ENCODE results near the gene RHD.
"Not testable (repeated sequence)": the region's sequence is repeated elsewhere in the genome, so short reads cannot be mapped to it uniquely, and the experiment has no call there.

The RHD gene

GRCh38 chr1:25259813-25260212 lies 12.5 kb upstream of the RHD start:
- not testable (repeated sequence) for DNase-seq

- not testable (repeated sequence) for DNase-seq
Measured at GRCh38 chr1:25260336-25260735, 12.0 kb upstream of the RHD start.

- peak; percentile 38 for DNase-seq
Measured at GRCh38 chr1:25266554-25267287, 5.6 kb upstream of the RHD start.

DNA sequence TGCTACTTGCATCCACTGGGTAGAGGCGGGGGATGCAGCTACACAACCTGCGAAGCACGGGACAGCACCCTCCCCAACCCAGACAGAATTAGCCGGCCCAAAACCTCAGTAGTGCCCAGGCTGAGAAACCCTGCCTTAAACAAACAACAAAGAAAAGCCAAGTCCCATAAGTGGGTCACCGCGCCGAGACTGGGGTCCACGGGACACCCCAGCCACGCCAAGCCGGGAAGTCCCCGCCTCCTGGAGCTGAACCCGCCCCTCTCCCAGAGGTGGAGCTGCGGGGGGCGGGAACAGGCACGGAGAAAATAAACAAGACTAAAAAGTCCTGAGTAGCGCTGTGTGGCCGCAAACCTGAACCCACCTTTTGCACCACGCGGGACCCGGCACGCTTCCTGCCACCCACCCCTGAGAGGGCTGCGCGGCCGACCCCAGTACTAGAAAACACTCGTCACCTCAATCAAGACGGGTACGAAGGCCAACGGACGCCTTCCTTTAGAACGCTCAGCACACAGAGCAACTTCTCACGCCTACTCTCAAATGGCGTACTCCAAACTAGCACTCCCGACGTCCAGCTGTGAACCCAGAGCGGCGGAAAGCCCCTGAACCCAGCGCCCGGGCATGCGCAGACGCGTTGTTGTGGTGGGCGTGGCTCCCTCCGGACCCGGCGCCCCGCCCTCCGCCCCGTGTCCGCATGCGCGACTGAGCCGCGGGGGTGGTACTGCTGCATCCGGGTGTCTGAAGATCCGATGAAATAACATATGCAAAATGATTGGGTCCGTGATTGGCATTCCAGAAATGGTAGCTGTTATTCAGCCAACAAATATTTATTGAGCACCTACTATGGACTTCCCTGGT lies 4.8 kb upstream of the RHD start:
- DNase-seq, result peak; percentile 91

DNA sequence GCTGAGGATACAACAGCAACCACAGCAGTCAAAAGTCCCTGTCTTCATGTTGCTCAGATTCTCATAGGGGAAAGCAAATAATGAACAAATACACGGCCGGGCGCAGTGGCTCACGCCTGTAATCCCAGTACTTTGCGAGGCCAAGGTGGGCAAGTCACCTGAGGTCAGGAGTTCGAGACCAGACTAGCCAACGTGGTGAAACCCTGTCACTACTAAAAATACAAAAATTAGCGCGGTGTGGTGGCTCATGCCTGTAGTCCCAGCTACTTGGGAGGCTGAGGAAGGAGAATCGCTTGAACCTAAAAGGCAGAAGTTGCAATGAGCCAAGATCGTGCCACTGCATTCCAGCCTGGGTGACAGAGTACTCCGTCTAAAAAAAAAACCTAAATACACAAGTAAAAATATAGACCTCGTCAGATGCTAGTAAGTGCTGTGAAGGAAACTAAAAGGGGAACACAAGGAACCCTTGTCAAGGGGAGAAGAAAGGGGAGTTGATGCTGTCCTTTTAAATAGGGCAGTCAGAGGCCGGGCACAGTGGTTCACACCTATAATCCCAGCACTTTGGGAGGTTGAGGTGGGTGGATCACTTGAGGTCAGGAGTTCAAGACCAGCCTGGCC lies 4.1 kb upstream of the RHD start:
- DNase-seq, result not testable (repeated sequence)

DNA sequence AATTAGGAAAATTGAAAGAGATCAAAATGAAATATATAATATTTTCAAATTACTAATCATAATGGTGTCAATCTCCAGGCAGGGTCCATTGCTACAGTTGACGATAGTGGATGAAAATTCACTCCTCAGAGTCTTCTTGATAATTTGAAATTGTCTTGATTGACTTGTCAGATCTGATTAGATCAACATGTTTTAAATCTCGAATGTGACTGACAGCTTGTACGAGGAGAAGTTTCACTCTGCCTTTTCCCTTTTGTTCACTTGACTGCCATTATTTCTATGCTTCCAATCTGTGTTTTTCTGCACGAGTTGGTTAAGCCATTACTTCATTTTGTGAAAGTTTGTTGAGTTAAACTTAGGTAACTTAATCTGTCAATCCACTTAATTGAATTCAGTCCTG lies 3.3 kb downstream of the RHD start:
- DNase-seq, result not testable (repeated sequence)

GRCh38 chr1:25277295-25277694 lies 5.0 kb downstream of the RHD start:
- not testable (repeated sequence) for DNase-seq

DNA sequence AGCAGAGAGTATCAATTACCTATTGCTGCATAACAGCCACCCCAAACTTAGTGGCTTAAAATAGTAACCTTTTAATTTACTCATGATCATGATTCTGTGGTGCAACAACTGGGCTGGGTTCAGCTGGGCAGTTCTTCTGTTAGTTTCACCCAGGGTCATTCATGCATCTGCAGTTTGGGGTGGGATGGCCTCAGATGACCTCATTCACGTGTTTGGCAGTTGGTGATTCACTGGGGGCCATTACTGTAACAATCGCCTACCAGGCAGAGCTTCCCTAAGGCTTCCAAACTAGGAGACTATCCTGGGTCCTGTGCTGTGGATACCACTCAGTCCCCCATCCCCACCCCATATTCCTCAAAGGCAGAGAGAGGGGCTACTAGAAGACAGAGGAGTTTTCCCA lies 6.0 kb downstream of the RHD start:
- not testable (repeated sequence) for DNase-seq

DNA sequence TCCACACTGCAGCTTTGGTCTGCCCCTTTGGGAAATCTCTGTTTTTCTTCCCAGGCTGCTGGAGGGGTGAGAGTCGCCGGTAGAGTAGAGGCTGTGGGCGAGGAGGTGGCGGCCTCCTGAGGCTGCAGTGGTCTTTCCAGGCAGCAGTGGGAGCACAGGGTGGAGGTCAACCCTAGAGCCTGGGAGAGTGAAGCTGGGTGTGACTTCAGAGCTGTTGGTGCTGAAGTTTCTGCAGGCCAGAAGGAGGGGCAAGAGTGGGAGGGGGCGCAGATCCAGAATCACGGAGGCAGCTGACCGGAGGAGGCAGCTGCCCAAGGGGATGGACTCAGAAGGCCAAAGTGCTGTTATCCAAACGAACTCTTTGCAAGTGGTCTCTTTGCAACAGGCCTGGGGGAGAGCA lies 6.5 kb downstream of the RHD start:
- not testable (repeated sequence) for DNase-seq

GRCh38 chr1:25279693-25280111 lies 7.4 kb downstream of the RHD start:
- not testable (repeated sequence) for DNase-seq

- DNase-seq, result not testable (repeated sequence)
Measured at GRCh38 chr1:25285862-25286261, 13.6 kb downstream of the RHD start.

GRCh38 chr1:25287164-25287563 lies 14.9 kb downstream of the RHD start:
- not testable (repeated sequence) for DNase-seq

DNA sequence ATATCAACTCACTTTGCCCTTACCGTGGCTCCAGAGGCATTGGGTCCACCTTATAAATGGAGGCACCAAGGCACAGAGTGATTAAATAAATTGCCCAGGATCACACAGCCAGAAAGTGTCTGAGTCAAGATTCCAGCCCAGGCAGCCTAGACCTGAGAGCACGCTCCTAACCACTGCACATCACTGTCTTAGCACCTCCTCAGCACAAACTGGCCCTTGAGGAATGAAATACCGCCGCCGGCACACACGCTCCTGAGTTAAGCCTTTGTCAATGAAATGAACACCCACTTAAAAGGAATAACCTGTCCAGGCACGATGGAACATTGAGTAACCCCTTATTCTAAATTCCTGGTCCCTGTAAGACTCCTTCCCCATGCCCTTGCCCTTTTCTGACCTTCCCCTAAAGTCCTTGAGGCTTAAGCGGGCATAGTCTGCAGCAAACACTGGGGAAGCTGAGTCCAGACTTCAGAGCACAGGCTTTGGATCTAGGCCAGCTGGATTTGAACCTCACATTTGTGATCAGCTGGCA lies 16.3 kb downstream of the RHD start:
- not testable (repeated sequence) for DNase-seq

DNA sequence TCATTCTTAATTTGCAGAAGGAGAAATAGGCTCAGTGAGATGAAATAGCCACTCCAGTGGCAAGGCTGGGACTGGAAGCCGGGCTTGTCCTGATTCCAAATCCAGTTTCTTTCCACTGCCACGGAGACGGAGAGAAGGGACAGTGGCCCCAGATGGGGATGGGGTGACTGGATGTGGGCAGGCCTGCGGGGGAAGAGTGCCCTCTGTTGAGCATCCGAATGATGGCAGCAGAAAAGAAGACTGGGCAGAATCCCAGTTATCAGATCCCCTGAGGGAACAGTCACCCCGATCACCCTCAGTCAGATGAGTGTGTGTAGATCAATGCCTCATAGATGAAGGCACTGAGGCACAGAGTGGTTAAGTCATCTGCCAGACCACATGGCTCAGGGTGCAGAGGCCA lies 17.7 kb downstream of the RHD start:
- DNase-seq, result not testable (repeated sequence)

DNA sequence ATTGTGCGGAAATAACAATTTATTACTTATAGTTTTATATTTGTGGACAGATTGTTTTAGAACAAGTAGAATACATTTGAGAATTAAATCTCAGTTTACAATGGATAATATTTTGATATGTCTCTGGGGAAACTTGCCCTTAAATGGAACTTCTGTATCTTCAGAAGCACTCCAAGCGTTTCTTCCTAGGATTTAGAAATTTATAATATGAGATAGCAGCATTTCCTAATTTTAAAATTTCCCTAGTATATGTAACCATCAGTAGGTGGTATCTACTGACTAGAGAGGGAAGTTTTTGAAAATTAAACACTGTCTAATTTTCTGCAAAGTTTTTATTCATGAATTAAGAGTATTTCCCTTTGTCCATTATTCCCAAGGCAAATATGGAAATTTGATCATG lies 21.1 kb downstream of the RHD start:
- not testable (repeated sequence) for DNase-seq

DNA sequence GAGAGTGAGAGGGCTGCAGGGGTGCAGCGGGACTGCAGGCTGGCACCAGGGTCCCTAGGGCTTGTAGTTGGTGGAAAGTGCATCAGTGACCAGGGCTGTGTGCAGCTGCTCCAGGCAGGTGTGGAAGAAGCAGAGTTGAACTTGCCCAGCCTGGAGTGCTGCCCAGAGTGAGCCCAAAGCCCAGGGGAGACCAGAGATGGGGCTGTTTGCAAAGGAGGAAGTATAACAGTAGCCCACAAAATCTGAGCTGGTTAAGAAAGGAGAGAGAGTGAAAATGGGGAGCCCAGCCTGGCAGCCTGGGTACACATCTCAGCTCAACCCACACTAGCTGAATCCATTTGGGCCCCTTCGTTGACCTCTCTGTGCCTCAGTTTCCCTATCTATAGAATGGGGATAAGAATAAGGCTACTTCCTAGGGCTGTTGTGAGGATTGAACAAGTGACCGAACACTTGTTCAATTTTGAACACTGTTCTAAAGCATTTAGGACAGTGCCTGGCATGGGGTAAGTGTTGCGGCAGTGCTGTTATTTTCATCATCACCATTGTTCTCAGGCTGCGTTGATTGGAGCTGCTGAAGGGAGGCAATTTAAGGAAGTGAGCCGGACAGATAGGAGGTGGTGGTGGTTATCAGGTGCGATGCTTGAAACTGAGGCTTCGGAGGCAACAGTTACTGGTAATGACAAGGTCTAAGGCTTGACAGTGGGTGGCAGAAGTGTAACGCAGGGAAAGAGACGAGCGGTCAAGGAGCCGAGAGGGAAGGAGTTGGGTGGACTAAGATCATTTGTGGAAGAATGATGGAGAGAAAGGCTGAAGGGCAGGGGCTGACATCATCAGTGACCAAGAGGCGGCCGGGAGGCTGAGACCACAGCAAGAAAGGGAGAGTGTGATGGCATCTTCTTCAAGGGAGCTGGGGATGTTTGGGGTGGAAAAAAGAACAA lies 22.8 kb downstream of the RHD start:
- not testable (repeated sequence) for DNase-seq

- DNase-seq, result not testable (repeated sequence)
Measured at GRCh38 chr1:25296501-25296900, 24.2 kb downstream of the RHD start.

DNA sequence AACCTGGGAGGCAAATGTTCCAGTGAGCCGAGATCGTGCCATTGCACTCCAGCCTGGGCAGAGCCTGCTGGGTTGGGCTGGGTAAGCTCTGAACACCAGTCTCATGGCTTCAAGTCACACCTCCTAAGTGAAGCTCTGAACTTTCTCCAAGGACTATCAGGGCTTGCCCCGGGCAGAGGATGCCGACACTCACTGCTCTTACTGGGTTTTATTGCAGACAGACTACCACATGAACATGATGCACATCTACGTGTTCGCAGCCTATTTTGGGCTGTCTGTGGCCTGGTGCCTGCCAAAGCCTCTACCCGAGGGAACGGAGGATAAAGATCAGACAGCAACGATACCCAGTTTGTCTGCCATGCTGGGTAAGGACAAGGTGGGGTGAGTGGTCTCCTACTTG lies 28.4 kb downstream of the RHD start:
- not testable (repeated sequence) for DNase-seq

DNA sequence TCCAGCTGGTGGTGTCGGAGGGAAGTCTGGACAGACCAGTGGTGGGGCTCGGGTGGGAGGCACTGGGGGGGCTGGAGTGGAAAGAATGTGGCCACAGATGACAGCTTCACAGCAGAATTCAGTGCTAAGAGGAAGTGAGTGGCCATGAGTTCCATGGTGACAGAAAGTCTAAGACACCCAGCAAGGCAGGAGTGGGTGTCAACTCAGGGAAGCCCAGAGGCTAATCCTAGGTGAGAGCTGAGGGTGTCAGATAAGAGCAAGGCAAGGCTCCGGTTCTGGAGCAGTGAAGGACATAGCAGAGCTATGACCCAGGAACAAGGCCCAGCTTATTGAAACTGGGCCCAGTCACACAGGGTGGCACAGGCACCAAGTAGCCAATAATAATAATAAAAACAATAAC lies 30.0 kb downstream of the RHD start:
- not testable (repeated sequence) for DNase-seq

DNA sequence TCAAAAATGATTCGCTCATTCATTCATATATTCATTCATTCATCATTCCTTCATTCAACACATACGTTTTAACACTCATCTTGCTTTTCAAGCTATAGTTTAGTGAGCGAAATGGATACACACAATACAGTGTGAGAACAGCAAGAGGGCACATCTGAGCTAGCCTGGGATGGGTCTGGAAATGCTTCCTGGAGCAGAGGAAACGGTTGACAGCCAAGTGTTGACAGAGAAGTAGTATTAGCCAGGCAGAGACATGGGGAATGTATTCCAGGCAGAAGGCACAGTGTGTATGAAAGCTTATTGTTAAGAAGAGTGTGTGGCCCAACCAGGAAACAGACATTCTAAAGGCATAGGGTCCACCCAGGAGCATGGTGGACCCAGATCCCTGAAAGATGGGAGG lies 32.6 kb downstream of the RHD start:
- not testable (repeated sequence) for DNase-seq

DNA sequence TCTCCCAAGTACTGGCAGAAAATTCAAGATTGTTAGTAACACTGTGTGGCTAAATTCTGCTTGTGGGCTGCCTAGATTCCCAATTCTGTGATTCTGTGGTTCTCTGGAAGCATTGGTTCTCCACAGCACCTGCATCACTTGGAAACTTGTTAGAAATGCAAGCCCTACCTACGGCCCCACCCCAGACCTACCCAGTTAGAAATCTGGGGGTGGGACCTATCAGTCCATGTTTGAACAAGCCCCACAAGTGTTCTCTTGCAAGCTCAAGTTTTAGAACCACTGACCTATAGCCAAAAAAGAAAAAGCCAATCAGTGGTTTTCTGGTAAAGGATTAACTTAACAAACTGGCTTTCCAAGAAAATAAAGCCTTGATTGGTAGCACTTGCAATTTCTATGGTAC lies 35.9 kb downstream of the RHD start:
- DNase-seq, result not testable (repeated sequence)

DNA sequence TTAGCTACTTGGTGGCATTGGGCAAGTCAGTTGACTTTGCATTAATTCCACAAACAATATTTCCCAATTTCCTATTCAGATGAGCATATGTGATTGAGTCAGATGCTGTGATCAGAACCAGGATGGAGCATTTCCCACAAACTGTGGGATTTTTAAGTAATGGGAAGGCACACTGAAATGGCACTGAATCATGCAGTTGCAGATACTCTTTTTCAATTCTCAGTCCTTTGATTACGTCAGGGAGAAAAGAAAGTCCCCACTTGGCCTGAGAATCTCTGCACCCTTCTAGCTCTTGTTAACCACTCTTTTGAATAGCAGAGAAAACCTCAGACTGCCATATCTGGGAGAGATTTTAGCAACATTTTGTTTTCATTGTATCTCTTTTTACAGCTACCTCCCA lies 36.8 kb downstream of the RHD start:
- DNase-seq, result not testable (repeated sequence)

Measured in stimulated activated CD4-positive, alpha-beta T cell treated with anti-CD3 and anti-CD28 coated beads, Interleukin-15, amount 100 ng/mL, for 24 hours (primary cell).